A549 (cell line): ENCODE measurements around the gene TSC22D1.

Experiments
- CHD2 ChIP-seq: fragments of 150-350 bp; IDR thresholded peaks from 2 replicates; pipeline ENCODE4 v1.6.1; 2014; ENCODE audit warnings: low read length; ENCODE audit not compliant: partially characterized antibody
- POLR2AphosphoS2 ChIP-seq: conservative IDR thresholded peaks from 2 replicates; pipeline ENCODE4 v1.6.1; 2012; ENCODE audit warnings: low read length, improper control_type of control experiment, inconsistent platforms

- TF ChIP-seq CHD2 (no peak), POLR2AphosphoS2 (no peak)
These were observed 112.4 kb downstream of the TSC22D1 start for GRCh38 chr13:44463759-44464158.
